HG02885 (cell line): ENCODE measurements around the gene CACNA1C.
"Not testable (repeated sequence)": the region's sequence is repeated elsewhere in the genome, so short reads cannot be mapped to it uniquely, and the experiment has no call there.

Source experiments
- ATAC-seq: cut with Tn5 transposase; IDR thresholded peaks from one replicate; pipeline ENCODE4 v1.9.1; 2021; ENCODE audit warnings: mild to moderate bottlenecking; ENCODE audit not compliant: unreplicated experiment, poor library complexity

Gene CACNA1C

GRCh38 chr12:2682296-2683251, 629.8 kb downstream of the CACNA1C start:
- no peak for ATAC-seq

DNA sequence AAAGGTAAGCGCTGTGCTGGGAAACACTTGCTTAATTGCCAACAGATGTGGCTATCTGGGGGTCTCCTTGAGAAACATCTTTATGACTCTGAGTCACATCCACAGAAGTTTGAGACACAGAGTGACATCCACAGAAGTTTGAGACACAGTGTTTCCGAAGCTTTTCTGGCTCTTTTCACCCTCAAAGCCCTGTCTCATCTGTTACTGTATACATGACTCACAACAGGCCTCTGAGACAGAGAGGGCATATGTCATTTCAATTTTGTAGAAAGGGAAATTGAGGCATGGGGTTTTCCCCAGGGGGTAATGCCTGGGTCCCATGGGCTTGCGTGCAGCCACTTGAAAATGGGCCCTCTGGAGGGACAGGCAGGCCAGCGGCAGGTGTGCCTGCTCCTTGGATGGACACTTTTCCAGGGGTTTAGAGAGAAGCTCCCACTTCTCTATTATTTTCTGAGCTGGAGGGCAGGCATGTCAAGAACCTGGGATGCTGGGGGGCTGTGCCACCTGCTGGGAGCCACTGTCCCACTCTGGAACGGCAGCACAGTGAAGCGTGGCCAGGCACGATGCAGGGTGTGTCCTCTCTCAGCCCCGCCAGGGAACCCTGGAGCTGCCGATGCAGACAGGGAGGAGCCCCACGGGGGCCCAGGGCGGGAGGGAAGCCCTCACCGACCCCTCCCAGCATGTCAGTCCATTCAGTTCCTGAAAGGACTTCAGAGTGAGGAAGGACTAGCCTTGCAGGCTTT, 630.7 kb downstream of the CACNA1C start:
- no peak for ATAC-seq

GRCh38 chr12:2684026-2684325, 631.2 kb downstream of the CACNA1C start:
- not testable (repeated sequence) for ATAC-seq

DNA sequence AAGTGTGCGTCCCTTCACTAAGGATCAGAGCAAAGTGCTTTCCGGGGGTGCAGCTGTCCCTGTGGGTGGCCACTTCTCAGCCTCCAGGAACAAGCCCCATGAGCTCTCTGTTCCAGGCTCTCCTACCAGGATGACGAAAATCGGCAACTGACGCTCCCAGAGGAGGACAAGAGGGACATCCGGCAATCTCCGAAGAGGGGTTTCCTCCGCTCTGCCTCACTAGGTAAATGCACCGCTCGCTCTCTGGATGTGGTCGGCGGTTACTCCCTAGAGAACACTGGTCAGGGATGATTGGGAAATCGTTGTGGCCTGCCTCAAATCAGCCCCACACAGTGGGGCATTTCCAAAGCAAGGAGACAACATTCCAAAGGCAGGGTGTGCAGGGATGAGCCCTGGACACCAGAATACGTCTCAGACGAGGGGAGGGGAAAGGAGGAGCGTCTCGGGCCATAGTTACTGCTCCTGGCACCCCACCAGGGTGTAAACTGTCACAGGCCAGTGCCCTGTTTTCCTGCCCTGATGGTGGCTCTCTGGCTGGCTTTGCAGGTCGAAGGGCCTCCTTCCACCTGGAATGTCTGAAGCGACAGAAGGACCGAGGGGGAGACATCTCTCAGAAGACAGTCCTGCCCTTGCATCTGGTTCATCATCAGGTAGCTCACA, 633.0 kb downstream of the CACNA1C start:
- not testable (repeated sequence) for ATAC-seq

DNA sequence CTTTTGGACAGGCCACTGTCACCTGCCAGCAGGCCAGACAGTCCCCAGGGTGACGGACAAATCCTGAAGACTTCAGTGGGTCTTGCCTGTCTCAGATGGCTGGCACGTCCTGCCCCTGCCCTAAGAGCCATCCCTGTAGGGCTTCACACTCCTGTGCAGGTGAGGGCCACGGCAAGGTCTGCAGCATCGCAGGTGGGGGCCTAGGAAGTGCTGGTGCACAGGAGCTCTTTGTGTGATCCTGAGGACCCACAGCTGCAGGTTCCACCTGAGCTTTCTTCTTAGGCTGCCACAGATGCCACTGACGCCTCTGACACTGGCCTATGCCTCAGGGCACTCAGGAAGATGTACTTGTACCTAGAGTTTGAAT, 633.5 kb downstream of the CACNA1C start:
- no peak for ATAC-seq

- no peak for ATAC-seq
Measured at GRCh38 chr12:2687058-2687457, 634.3 kb downstream of the CACNA1C start.

GRCh38 chr12:2687726-2688125, 634.9 kb downstream of the CACNA1C start:
- ATAC-seq = no peak

DNA sequence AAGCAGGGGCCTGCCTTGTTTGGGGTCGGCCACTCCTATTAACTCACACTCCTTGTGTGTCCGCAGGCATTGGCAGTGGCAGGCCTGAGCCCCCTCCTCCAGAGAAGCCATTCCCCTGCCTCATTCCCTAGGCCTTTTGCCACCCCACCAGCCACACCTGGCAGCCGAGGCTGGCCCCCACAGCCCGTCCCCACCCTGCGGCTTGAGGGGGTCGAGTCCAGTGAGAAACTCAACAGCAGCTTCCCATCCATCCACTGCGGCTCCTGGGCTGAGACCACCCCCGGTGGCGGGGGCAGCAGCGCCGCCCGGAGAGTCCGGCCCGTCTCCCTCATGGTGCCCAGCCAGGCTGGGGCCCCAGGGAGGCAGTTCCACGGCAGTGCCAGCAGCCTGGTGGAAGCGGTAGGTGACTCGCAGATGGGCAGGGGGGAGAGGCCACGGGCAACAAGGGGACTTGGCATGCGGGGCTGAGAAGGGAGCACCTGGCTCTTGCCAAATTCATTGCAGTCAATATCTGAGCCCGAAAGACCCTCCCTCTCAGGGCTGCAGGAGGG, 635.7 kb downstream of the CACNA1C start:
- no peak for ATAC-seq

GRCh38 chr12:2689393-2689792, 636.6 kb downstream of the CACNA1C start:
- ATAC-seq = no peak

GRCh38 chr12:2689879-2690278, 637.1 kb downstream of the CACNA1C start:
- ATAC-seq = no peak

GRCh38 chr12:2690348-2691005, 637.7 kb downstream of the CACNA1C start:
- ATAC-seq = no peak

GRCh38 chr12:2691006-2691344, 638.2 kb downstream of the CACNA1C start:
- no peak for ATAC-seq

DNA sequence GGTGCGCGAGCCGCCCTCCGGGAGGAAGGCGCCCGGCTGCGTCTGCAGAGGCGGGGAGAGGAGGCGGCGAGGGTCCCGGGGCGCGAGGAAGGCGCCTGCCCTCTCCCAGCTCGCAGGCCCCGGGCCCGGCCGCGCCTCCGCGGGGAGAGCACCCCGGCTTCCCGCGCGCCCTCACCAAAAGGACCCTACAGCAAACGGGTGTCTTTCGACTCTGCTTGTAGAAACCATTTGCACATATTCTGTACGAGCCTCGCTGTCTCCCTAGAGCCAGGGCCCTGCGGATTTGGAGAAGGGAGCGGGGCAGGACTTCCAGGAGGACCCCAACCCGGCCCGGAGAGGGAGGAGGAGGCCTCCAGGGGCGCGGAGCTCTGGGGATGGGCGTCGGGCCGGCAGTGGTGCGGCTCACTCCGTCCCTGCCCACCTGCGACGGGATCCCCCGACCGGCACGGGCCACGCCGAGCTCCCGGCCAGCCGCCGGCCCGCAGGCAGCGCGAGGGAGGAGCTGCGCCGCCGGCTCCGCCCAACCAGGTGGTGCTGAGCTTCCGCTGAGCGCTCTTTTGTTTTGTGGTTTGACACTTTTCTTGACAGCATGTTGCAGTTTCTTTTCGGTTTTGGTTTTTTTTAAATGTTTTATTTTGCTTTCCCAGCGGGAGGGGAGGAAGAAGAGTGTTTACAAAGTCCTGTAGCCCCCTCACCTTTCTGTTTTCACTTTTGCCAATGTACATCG, 638.7 kb downstream of the CACNA1C start:
- peak; percentile 76 for ATAC-seq

- no peak for ATAC-seq
Measured at GRCh38 chr12:2692080-2692479, 639.3 kb downstream of the CACNA1C start.

DNA sequence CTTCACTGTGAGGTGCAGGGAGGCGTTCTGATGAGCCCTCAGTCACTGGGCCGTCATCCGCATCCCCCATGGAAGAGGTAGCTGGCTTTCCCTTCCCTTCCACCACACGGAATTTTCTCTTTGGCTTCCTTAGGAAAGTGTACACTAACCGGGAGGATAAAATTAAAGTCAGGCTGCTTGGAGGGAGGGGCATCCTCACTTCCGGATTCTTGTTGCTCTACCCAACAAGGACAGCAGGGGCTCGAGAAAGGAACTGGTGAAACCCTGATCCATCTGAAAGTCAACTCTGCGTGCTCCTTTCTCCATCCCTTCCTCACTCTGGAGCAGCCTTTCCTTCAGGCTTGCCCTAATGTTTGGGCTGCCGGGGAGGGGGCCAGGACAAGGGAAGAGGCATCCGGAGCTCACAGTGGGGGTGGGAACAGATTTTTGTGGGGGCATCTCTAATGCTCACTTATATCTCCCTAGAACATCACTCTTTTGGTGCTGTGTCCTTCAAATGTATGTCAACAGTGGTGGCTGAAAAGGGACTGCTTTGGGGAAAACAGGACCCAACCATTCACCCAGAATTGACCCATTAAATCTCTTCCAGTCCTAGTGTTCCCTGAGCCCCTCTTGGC, 640.6 kb downstream of the CACNA1C start:
- ATAC-seq = no peak

DNA sequence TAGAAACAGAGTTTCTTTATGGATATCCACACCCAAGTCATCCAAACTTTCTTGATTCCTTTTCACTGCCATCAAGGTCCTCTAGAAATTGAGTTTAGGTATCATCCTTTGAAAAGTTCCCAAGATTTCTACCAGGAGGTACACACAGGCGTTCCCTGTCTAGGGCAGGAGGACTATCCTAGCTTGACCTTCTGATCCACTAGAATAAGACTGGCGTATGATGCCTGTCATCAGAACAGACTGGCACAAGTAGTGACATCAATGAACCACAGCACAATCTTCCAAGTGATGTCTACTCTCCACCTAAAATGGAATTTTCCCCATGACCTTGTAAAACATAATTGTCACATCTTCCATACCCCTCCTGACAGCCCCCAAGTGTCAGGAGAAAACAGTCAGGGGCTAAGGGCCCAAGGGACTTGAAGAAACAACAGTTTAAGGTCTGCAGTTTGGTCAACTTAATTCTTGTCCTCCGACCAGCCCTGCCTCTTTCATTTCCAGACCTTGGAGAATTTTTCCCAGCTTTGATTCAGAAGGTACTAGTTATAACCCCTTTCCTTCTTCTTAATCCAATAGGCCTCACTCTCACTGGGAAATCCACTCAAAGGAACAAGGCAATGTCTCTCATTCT, 641.3 kb downstream of the CACNA1C start:
- ATAC-seq = no peak

DNA sequence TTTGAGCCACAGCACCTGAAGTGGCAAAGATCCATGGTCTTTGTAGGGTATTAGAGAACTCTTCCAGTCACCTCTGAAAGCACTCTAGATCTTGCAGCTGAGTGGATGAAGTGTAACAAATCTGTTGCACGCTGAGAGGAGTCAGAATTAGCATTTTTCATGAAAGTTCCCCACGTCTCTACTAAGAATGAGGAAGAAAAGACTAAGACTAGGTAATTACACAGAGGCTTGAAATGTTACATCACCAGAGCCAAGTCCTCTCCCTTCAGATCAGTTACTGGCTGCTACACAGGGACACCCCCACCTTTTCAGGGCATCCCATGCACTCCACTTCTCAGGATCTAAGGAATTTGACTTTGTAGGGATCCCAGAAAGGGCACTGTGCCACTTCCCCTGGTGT, 643.3 kb downstream of the CACNA1C start:
- ATAC-seq = no peak

- no peak for ATAC-seq
Measured at GRCh38 chr12:2697057-2697800, 644.4 kb downstream of the CACNA1C start.
